Measurements from ENCODE around the gene FOXF1.

Gene FOXF1

DNA sequence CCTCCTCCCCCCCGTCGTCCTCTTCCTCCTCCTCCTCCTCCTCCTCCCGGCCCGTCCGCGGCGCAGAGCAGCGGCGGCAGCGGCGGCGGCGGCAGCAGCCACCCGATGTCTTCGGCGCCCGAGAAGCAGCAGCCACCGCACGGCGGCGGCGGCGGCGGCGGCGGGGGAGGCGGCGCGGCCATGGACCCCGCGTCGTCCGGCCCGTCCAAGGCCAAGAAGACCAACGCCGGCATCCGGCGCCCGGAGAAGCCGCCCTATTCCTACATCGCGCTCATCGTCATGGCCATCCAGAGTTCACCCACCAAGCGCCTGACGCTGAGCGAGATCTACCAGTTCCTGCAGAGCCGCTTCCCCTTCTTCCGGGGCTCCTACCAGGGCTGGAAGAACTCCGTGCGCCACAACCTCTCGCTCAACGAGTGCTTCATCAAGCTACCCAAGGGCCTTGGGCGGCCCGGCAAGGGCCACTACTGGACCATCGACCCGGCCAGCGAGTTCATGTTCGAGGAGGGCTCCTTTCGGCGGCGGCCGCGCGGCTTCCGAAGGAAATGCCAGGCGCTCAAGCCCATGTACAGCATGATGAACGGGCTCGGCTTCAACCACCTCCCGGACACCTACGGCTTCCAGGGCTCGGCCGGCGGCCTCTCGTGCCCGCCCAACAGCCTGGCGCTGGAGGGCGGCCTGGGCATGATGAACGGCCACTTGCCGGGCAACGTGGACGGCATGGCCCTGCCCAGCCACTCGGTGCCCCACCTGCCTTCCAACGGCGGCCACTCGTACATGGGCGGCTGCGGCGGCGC, at the start of gene FOXF1:
TSS of gene FOXF1 (plus strand) at position 63 of the 797 bp plus-strand sequence. CDS start at position 106, 43 bp downstream.
- DNase-seq = no peak

DNA sequence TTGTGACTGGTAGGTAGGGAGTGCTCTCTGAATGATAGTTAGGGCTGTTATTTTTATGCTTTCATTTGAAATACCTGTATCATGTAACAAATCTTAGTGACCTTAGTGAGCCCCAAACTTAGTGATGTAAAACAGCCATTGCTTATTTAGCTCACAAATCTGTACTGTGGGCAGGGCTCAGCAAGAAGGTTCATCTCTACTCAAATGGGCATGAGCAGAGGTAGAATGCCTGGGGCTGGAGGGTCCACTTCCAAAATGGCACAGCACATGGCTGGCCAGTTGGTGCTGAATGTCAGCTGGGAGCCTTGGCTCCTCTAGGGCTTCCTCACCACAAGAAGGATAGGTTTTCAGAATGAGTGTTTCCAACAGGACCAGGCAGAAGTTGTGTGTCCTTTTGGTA, 49.3 kb upstream of the FOXF1 start:
- no peak for DNase-seq

DNA sequence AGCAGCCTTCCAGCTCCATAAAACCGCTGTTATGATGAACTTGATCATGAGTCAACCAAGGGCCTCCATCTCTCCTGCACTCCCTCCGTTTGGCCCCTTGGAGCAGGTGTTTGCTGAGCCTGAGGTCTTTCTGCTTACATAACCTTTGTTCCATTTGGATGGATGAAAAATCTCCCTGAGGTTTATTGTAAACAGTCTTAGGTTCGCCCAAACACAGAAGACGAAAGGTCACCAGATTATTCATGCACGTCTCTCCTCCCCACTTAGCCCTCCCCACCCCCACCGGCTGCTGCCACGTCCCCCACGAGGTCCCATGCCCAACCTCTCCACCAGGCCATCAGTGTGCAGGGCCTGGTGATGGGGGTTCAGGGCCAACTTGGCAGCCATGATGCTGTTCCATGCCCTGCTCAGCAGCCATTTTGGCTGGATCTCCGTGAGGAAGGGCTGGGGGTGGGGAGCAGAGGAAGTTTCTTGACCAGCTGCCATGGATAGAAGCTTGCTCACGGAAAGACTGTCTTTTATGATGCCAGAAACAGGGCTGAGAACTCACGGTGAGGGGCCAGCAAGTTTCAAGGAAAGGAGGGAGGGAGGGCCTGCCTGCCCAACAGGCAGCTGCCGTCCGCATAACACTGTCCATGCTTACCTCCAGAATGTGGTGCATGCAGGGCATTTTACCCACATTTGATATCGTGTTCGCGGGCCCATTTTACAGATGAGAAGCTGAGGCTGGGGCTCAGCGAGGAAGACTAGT, 47.8 kb upstream of the FOXF1 start:
- no peak for DNase-seq

DNA sequence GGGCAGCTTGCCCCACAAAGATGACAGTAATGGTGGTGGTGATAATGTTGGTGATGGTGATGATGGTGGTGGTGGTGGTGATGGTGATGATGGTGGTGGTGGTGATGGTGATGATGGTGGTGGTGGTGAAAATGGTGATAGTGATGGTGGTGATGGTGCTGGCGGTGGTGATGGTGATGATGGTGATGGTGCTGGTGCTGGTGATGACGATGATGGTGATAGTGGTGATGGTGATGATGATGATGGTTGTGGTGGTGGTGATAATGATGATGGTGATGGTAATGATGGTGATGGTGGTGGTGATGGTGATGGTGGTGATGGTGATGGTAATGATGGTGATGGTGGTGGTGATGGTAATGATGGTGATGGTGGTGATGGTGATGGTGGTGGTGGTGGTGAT, 46.3 kb upstream of the FOXF1 start:
- DNase-seq = no peak

DNA sequence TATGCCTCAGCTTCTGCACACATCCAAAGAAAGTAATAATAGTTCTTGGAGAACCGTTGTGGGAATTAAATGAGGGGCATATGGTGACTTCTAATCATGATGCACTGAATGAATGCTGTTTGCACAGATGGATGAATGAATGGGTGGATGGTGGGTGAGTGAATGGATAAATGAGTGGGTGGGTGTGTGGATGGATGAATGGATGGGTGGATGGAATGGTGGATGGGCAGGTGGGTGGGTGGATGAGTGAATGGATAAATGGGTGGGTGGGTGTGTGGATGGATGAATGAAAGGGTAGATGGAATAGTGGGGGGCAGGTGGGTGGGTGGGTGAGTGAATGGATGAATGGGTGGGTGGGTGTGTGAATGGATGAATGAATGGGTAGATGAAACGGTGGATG, 44.9 kb upstream of the FOXF1 start:
- no peak for DNase-seq

DNA sequence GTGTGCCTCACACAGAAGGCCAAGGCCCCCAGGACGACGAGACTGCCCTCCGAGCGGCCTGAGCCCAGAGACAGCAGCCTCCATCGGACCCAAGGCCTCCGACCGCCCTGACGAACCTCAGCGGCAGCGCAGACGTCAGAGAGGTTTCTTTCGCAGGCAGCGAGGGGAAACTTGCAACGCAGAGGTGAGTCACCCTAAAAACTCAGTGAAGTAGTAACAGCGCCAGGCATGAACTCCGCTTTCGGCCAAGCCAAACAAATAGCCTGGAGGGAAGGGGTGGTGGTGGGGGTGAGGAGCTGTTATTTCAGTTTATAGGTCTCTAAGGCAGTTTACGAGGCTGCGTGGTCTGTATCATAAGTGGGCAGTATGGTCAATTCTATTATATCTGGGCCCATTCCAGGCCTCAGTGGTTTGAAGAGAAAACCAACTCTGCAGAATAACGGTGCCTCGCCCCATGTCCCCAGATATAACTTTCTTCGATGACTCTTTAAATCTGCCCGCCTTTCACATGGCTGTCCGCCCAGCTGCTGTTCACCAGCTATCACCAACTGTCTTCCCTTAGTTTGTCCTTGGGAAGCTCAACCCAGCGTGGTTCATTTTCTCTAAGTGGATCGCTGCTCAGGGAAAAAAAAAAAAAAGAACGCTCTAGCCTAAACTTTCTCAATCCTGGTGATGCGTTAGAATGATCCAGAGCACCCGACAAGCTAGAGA, 43.5 kb upstream of the FOXF1 start:
- no peak for DNase-seq

DNA sequence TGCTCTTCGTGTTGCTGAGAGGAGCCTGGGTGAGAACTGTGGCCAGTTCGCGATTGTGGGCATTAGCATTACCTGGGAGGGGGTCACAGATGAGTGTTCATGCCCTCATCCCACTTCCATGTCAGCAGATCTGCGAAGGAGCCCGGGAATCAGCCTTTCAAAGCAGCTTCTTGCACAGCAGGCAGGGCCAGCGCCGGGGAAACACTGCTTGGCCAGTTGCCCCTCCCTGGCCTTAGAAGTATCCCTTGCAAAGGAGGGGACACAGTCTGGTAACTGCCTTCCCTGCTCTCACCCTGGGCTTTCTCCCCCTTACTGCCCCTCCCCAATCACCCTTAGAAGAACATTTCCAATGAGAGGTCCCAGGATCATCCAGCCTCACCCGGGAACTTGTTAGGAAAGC, 42.8 kb upstream of the FOXF1 start:
- DNase-seq = no peak

DNA sequence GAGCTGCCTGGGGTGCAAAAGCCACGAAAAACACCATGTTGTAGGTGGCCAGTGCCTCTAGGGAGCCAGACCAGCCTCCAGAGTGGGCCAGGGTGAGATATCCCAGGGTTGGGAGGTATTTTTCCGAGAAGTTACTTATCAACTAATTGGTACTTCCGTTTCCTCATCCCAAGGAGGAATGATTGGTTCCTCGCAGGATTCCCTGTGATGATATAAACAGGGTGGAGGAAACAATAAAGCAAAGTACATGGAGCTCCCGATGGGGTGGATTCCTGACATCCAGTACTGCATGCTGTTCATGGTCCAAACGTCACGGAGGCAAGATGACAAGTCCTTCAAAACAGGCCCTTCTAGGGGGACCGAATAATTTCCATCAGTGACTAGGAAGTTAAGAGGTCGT, 39.4 kb upstream of the FOXF1 start:
- no peak for DNase-seq

DNA sequence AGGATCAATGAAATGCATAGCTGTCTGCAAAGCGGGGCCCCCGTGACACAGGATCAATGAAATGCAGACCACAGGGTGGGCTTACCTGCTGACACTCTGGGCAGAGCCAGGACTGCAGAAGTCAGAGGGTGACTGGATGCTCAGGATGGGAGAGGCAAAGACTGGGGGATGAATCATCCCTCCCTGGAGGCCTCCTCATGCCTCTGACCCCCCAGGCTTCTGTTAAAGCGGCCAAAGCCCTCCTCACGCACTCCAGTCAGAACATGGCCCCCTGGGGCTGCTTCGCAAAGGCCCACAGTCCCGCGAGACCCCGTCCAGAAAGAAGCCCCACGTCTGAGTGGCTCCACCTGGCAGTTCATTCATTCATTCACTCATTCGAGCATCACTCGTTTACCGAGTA, 38.4 kb upstream of the FOXF1 start:
- DNase-seq = no peak

DNA sequence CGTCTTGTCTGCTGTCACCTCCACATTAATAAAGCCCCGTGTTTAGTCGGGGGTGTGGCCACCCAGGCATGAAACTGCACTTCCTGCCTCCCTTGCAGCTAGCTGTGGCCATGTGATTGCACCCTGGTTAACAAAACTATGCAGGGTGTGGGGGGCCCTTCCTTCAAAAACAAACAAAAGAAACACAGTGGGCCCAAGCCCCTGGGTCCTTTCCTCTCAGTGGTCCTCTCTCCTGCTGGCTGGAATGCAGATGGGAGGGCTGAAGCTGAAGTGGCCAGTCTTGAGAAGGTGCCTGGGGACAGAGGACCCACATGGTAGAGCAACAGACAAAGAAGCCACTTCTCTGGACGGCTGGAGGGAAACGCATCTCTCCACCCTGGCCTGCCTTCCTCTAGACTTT, 38.0 kb upstream of the FOXF1 start:
- no peak for DNase-seq

DNA sequence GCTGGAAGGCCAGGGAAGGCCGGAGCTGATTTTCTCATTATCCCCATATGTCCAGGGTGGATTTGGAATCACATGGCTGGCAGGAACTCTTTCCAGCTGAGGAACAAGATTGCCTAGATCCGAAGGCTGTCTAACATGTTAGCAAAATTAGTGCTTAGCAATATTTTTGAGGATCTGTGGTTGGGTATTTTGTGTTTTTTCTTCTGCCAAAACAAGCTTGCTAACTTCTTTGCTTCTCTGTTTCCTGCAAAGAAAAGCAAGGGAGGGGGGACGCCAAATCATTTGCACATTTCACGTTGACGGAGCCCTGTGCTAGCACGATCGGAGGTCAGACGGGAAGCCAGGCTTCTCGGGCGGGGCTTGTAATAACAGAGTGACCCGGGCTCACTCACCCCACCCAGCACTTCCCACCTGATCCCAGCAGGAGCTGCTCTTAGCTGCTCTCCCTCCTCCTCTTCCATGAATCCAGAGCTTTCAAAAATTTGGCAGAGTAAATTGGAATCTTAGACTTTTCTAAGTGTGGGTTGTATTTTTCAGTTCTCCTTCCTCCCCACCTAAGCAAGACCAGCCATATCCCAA, 33.3 kb upstream of the FOXF1 start:
- no peak for DNase-seq

DNA sequence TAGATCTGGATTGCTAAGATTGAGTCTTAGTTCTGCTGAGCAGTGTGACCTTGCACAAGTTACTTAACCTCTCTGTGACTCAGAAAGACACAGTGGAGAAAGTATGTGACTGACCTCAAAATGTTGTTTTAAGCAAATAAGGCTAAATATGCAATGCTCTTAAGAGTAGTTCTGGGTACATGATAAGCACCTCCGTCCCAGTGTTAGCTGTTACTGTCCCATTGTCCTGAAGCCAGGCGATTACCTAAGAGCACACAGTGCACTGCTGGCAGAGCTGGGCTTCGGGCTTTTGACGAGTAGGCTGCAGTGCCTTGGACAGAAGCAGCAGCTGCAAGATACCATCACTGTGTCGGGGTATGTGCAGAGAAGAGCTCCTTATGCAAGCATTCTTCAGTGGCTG, 32.7 kb upstream of the FOXF1 start:
- DNase-seq = no peak

DNA sequence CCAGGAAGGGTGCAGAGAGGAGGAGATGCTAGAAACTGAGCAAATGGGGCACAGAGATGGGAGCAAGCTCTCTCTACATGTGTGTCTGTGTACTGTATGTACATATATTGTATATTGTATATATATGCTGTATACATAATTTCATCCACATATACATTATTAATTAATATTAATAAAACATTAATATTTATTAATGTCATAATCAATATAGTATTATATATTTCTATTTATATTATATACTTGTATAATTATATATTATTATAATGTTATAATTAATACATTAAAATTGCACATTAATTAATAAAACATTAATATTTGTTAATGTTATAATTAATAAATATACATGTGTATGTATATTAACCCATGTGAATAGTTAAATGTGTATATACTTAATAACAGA, 31.5 kb upstream of the FOXF1 start:
- no peak for DNase-seq

DNA sequence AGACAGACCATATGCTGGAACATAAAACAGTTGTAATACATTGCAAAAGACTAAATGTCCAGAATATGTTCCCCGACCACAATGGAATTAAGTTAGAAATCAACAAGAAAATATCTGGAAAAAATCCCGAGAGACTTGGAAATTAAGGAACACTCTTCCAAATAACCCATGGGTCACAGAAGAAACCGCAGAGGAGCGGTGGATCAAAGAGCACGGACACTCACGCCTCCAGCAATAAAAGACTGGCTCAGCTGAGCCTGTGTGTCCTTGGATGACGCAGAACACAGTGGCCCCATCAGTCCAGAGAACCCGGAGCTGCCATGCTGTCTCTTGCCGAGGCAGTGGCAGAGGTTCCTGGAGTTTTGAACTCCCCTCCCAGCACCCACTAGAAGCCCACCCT, 30.9 kb upstream of the FOXF1 start:
- no peak for DNase-seq

DNA sequence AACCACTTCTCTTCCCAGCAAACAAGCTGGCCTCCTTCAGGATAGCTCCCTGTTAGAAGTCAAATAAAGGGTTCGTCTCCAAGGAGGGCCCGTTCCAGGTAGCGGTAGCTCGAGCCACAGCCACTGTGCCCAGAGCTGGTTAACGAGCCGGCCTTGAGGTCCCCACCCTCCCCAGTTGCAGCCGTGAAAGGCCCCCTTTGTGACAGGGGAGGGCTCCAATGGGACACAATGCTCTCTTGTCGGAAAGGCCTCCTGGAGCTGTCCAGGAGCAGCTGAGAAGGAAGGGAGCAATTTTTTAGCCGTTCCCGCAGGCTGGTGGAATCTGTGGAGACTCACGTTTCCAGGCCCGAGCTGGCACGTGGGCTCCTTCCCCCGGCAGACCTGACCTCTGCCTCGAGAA, 29.9 kb upstream of the FOXF1 start:
- no peak for DNase-seq

DNA sequence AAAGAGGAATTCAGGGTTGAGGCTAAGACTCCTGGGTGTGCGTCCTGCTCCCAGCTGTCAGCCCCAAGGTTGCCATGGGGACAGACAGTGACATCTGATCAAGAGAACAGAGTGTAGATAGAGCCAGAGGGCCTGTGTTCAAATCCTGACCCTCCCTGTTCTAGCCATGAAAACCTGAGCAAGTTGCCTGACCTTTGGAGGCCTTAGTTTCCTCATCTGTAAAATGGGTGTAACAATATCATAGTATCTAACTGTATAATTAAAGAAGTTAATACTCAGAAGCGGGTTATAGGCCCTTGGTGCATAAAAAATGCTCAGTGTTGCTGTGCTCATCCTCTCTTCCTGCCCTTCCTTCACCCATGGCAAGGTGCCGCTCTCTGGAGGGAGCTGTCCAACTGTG, 28.7 kb upstream of the FOXF1 start:
- no peak for DNase-seq

DNA sequence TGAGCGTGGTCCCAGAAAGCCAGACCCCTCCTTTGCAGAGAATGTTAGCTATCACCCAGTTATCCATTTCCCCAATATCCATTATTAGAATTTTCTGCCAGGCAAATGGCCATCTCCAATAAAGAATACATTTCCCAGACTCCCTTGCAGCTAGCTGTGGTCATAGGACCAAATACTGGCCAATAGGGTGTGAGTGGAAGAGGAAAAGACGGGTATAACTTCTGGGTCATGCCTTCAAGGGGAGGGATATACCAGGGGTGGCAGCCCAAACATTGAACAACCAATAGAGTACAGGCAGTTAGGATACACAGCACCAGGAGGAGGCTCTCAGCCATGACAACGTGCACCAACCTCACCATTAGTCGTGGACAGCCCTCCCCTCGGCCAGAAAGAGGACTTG, 26.1 kb upstream of the FOXF1 start:
- DNase-seq = no peak

DNA sequence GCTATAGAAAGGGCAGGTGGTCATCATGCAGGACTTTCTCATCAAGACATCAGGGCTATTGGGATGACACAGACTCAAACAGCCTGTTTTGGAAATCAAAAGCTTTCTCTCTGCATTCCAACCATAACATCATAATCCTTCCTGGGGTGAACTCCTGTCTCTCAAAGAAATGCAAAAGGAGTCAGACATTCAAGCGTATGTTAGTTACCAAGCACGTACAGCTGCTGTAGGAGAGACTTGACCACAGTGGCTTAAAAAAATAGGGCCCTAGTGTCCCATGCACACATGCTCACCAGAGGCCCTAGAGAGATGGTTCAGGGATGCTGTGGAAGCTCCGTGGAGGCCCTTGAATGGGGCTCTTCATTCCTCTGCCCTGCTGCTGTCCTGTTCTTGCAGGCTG, 24.6 kb upstream of the FOXF1 start:
- DNase-seq = no peak

DNA sequence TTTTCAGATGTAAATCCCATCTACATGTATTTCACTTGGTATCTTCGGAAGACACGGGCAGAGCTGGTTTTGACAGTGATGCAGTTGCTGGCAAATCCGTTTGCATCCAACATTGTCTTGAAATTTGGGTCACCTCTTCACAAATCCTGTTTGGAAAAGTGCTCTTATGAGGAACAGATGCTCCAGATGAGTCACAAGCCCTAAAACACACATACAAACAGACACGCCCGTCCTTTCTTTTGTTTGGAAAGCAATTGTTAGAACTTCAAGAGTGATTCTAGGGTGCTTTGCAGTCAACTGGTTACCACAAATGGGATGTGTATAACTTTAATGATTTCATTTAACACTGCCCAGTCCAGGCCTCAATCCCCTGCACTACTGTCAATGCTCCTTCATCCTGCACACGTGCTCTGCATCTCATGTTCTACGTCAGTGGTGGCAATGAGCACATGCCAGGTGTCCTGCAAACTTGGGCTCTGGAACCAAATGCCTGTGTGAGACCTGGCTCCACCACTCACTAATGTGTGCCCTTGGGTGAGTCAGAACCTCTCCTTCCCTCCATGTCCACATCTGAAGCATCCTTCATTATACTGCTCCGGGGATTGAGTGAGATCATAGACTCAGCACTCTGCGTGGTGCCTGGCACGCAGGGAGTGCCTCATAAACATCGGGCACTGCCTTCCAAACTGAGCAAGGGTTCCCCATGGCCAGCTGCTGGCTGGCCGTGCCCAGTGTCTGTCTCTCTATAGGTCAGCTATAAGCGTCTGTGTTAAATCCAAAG, 19.3 kb upstream of the FOXF1 start:
- no peak for DNase-seq

DNA sequence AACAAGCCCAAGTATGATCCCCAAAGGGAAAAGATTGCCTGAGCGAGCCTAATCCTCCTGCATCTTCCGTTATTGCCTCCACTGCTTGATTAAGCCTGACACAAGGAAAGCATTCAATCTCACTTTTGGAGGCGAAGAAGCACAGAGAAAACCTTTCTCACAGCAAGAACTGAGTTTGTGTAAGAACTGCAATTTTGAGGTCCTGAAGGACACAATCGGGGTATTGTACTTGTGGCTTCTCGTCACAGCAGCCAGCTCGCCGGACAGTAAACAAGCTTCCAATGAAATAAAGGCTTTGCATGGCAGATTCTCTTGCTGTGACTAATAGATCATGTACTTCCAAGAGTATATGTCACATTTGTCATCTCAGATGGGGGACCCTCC, 18.7 kb upstream of the FOXF1 start:
- no peak for DNase-seq

DNA sequence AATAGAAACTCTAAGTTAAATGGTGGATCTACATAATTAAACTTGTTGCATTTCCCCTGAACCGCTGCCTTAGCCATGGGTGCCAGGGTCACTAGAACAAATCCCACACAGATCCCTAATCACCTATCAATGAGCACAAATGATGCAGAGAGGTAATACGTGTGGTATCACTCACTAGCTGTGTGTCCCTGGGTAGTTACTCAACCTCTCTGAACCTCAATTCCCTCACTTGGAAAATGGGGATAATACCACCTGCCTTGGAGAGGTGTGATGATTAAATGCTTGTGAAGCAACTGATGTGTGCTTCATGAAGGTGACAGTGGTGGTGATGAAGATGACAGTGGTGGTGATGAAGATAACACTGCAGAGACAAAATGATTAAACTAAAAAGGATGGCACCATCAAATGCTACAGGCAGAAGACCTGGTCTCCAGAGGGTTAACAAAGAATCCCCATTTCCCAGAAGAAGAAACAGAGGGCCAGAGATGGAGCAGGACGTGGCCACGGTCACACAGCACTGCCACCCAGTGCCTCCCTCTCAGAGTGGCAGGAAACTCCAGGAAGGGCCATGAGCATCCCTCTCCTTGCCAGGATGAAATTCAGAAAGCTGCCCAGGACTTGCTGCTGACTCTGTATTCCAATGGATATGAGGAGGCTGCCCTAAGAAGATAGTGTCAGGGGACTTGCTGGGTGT, 17.9 kb upstream of the FOXF1 start:
- DNase-seq = no peak

DNA sequence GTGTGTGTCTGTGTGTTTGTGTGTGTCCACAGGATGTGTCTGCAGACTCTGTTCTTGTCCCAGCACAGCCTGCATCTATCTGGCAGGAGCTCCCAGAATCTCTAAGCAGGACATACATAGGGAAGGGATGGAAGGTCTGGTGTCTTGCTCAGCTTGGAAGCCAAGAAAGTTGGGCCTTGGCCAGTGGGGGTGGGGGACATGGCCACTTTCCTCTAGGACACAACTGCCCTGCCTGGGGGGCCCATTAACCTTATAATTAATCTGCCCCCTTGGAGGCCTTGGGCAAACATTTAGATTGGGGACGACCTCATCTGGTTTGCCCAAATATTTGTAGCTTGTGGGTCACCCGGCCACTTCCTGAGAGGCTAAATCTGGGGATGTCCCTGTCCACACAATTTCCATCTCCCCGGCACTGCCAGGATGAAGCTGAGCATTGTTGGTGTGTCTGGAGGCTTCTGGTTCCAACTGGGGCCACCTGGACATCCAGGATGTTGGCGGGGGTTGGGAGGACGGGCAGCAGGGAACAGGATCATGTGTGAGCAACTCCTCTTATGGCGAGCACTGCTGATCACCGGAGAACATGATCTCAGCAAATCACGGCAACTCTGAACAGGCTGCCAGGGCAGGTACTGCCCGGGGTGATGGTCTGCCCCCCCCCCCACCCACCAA, 17.2 kb upstream of the FOXF1 start:
- no peak for DNase-seq

All from NCI-H187 treated with DMSO at 0.1 percent for 48 hours (cell line).